GM19239 (cell line): ENCODE data around the gene FOXP2.
"Not testable (repeated sequence)": the region's sequence is repeated elsewhere in the genome, so short reads cannot be mapped to it uniquely, and the experiment has no call there.

ENCODE experiments used
- DNase-seq: peaks from one replicate; pipeline ENCODE4 v3.0.0; 2011; ENCODE audit warnings: low spot score; ENCODE audit not compliant: insufficient read length
- FAIRE-seq: peaks from 2 replicates; lab custom pipeline; 2011; peaks lifted over from hg19 to GRCh38; lab: Jason Lieb, UNC

Gene FOXP2

GRCh38 chr7:114419441-114420272, 5.0 kb downstream of the FOXP2 start:
- DNase-seq (no peak), FAIRE-seq (no peak)

- DNase-seq (no peak), FAIRE-seq (no peak)
Measured at GRCh38 chr7:114422507-114423501, 8.2 kb downstream of the FOXP2 start.

- FAIRE-seq: no peak
- no peak for DNase-seq
Measured at GRCh38 chr7:114426382-114426781, 11.8 kb downstream of the FOXP2 start.

GRCh38 chr7:114426824-114427223, 12.2 kb downstream of the FOXP2 start:
- FAIRE-seq (no peak), DNase-seq (no peak)

GRCh38 chr7:114428211-114428610, 13.6 kb downstream of the FOXP2 start:
- FAIRE-seq (no peak), DNase-seq (no peak)

GRCh38 chr7:114431189-114431588, 16.6 kb downstream of the FOXP2 start:
- FAIRE-seq (no peak), DNase-seq (no peak)

GRCh38 chr7:114432061-114432460, 17.4 kb downstream of the FOXP2 start:
- no peak for FAIRE-seq

GRCh38 chr7:114432703-114433102, 18.1 kb downstream of the FOXP2 start:
- no peak for DNase-seq

More at GRCh38 chr7:114432061-114432460, 17.4 kb downstream of the FOXP2 start:
- DNase-seq: no peak

GRCh38 chr7:114439581-114439980, 25.0 kb downstream of the FOXP2 start:
- DNase-seq: no peak

More at GRCh38 chr7:114432703-114433102, 18.1 kb downstream of the FOXP2 start:
- no peak for FAIRE-seq

GRCh38 chr7:114440927-114441326, 26.3 kb downstream of the FOXP2 start:
- not testable (repeated sequence) for FAIRE-seq, DNase-seq

More at GRCh38 chr7:114439581-114439980, 25.0 kb downstream of the FOXP2 start:
- FAIRE-seq: no peak

GRCh38 chr7:114444196-114444595, 29.6 kb downstream of the FOXP2 start:
- DNase-seq (no peak), FAIRE-seq (no peak)

- no peak for FAIRE-seq
- DNase-seq: no peak
Measured at GRCh38 chr7:114450431-114450830, 35.8 kb downstream of the FOXP2 start.

GRCh38 chr7:114459574-114459973, 45.0 kb downstream of the FOXP2 start:
- FAIRE-seq (no peak), DNase-seq (no peak)

- no peak for FAIRE-seq
- DNase-seq: no peak
Measured at GRCh38 chr7:114460021-114460420, 45.4 kb downstream of the FOXP2 start.

- no peak for DNase-seq
- no peak for FAIRE-seq
Measured at GRCh38 chr7:114466917-114467316, 52.3 kb downstream of the FOXP2 start.

GRCh38 chr7:114468844-114469243, 54.2 kb downstream of the FOXP2 start:
- FAIRE-seq: no peak

GRCh38 chr7:114472896-114473512, 58.4 kb downstream of the FOXP2 start:
- DNase-seq: no peak
- no peak for FAIRE-seq

More at GRCh38 chr7:114468844-114469243, 54.2 kb downstream of the FOXP2 start:
- no peak for DNase-seq

- FAIRE-seq (no peak), DNase-seq (no peak)
Measured at GRCh38 chr7:114478384-114478783, 63.8 kb downstream of the FOXP2 start.

GRCh38 chr7:114481999-114482398, 67.4 kb downstream of the FOXP2 start:
- FAIRE-seq: no peak
- no peak for DNase-seq

- DNase-seq (no peak), FAIRE-seq (no peak)
Measured at GRCh38 chr7:114484226-114484625, 69.6 kb downstream of the FOXP2 start.
